GM06990 (cell line): ENCODE data around the gene RBM20.

Experiments
- DNase-seq: peaks from one replicate; pipeline ENCODE4 v3.0.0-alpha.2; 2011; ENCODE audit not compliant: insufficient read length; ENCODE audit errors: extremely low read depth
- H3K27me3 ChIP-seq: replicated peaks from 2 replicates; pipeline ENCODE4 v1.6.0; 2011; ENCODE audit warnings: low read length; ENCODE audit not compliant: control insufficient read depth, insufficient read depth
- H3K36me3 ChIP-seq: 2 replicates; pipeline ENCODE4 v1.5.1; 2011; ENCODE audit warnings: low read length; ENCODE audit not compliant: control insufficient read depth, insufficient read depth
- H3K4me3 ChIP-seq: replicated peaks from 2 replicates; pipeline ENCODE4 v1.5.1; 2011; ENCODE audit warnings: low read depth, mild to moderate bottlenecking, control low read depth, low read length
- CTCF ChIP-seq: IDR thresholded peaks from 2 replicates; pipeline ENCODE4 v1.5.1; 2011; ENCODE audit warnings: low read length, control low read depth, mild to moderate bottlenecking, inconsistent platforms; ENCODE audit not compliant: insufficient read depth, poor library complexity, severe bottlenecking

Gene RBM20

DNA sequence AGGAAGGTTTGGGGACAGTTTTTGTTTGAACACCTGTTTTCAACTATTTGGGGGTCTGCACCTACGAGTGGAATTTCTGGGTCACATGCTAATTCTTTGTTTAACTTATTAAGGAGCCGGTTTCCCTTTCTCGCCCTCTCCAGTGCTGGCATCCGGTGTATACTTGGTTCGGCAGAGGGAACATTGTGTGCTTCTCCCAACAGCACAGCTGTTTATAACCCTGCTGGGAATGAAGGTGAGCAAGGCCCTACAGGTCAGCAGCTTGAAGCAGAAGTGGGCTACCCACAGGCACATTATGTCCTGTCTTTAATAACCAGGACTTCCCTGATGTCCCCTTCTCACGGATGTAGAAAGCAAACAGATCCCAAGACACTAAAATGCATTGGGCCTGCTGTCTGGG is 140.1 kb downstream of the RBM20 start:
- Histone ChIP-seq H3K36me3 (no peaks in the 10 kb centered on the region), H3K27me3 (no peaks in the 10 kb centered on the region), H3K4me3 (no peak overlapping the region)
- no peak for TF ChIP-seq CTCF
- DNase-seq: no peak

DNA sequence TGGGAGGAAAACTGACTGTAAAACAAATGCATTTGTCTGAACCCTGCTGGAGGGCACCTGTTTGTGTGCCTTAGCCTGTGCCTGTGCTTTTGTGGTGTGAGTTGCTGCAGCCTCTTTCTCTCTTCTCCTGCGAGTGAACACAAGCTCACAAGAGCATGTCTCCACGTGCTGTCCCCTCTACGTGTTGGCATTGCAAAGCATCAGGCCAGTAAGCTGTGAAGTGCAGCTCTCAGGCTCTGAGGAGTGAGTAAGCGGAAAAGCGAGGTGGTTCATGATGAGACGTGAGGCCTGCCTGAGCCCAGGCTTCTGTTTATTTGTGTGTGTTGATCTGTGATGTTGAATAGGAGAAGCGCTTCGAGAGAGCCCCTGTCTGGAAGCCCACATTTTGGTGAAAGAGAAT is 142.0 kb downstream of the RBM20 start:
- no peak overlapping the region for H3K4me3 ChIP-seq
- no peaks in the 10 kb centered on the region for H3K36me3 ChIP-seq
- TF ChIP-seq CTCF: no peak
- no peaks in the 10 kb centered on the region for H3K27me3 ChIP-seq
- DNase-seq: no peak

GRCh38 chr10:110788620-110789385 is 144.7 kb downstream of the RBM20 start:
- no peak for TF ChIP-seq CTCF
- DNase-seq: no peak
- no peaks in the 10 kb centered on the region for H3K36me3 ChIP-seq
- no peaks in the 10 kb centered on the region for H3K27me3 ChIP-seq
- H3K4me3 ChIP-seq: no peak overlapping the region

GRCh38 chr10:110789604-110790433 is 145.7 kb downstream of the RBM20 start:
- TF ChIP-seq CTCF: no peak
- no peak for DNase-seq
- no peaks in the 10 kb centered on the region for H3K27me3 ChIP-seq
- H3K36me3 ChIP-seq: no peaks in the 10 kb centered on the region
- H3K4me3 ChIP-seq: no peak overlapping the region

- TF ChIP-seq CTCF: no peak
- Histone ChIP-seq H3K36me3 (no peaks in the 10 kb centered on the region), H3K4me3 (no peak overlapping the region), H3K27me3 (no peaks in the 10 kb centered on the region)
- DNase-seq: no peak
These were observed 146.9 kb downstream of the RBM20 start for GRCh38 chr10:110790913-110791506.
